WTC11 (cell line): ENCODE measurements around the gene NUDT14. TPM values are rescaled to one million over a fixed set of nuclear protein-coding genes. Genes with fewer than 3 reads are reported as not detected.

Experiments
- ATAC-seq: fragments of 200-7000 bp; cut with Tn5 transposase; 2 replicates; pipeline ENCODE4 v1.10.0; 2021; ENCODE audit warnings: mild to moderate bottlenecking, moderate library complexity
- CTCF ChIA-PET: fragments of 300-600 bp; sonication (Branson Sonifier 250); formaldehyde crosslinking; loops from one replicate; lab custom pipeline; 2021; ENCODE audit warnings: antibody characterized with exemption; lab: Charles Lee
- POLR2A ChIA-PET: fragments of 350-600 bp; sonication (Branson Sonifier 250); formaldehyde crosslinking; loops from one replicate; lab custom pipeline; 2021; ENCODE audit warnings: antibody characterized with exemption; lab: Charles Lee
- DNase-seq: peaks from one replicate; pipeline ENCODE4 v3.0.0; 2021; ENCODE audit warnings: low spot score
- H3K27ac Mint-ChIP-seq: 2 replicates; pipeline ENCODE4 v1.8.0; 2021; ENCODE audit warnings: mixed read lengths
- H3K27me3 Mint-ChIP-seq: 2 replicates; pipeline ENCODE4 v1.8.0; 2021; ENCODE audit warnings: low read depth, mild to moderate bottlenecking, moderate library complexity, mixed read lengths
- H3K36me3 Mint-ChIP-seq: 2 replicates; pipeline ENCODE4 v1.8.0; 2021; ENCODE audit warnings: mixed read lengths
- H3K4me1 Mint-ChIP-seq: 2 replicates; pipeline ENCODE4 v1.8.0; 2022; ENCODE audit warnings: mixed read lengths
- H3K4me3 Mint-ChIP-seq: 2 replicates; pipeline ENCODE4 v1.8.0; 2021; ENCODE audit warnings: mild to moderate bottlenecking, moderate library complexity, mixed read lengths
- H3K9me3 Mint-ChIP-seq: 2 replicates; pipeline ENCODE4 v1.8.0; 2021; ENCODE audit warnings: mixed read lengths
- CREB1 ChIP-seq: sonication (generic); formaldehyde crosslinking; IDR thresholded peaks from 2 replicates; pipeline ENCODE4 v1.8.0; 2023; ENCODE audit warnings: mild to moderate bottlenecking, missing genetic modification reagents
- ELF4 ChIP-seq: sonication (generic); formaldehyde crosslinking; IDR thresholded peaks from 2 replicates; pipeline ENCODE4 v1.8.1; 2022; ENCODE audit warnings: low read depth, mild to moderate bottlenecking, moderate library complexity, missing genetic modification reagents
- FOXK1 ChIP-seq: sonication (generic); formaldehyde crosslinking; IDR thresholded peaks from 2 replicates; pipeline ENCODE4 v1.8.0; 2022; ENCODE audit warnings: mild to moderate bottlenecking, moderate library complexity, missing genetic modification reagents
- GTF2I ChIP-seq: fragments of 250-450 bp; sonication (Bioruptor Pico); conservative IDR thresholded peaks from 2 replicates; pipeline ENCODE4 v1.4.0; 2021; ENCODE audit warnings: mild to moderate bottlenecking
- HMGA2 ChIP-seq: fragments of 250-450 bp; sonication (Bioruptor Pico); IDR thresholded peaks from 2 replicates; pipeline ENCODE4 v1.4.0; 2021; ENCODE audit warnings: mild to moderate bottlenecking, moderate library complexity
- NR2C2 ChIP-seq: sonication (generic); formaldehyde crosslinking; IDR thresholded peaks from 2 replicates; pipeline ENCODE4 v1.8.0; 2022; ENCODE audit warnings: mild to moderate bottlenecking, missing genetic modification reagents
- RELA ChIP-seq: sonication (generic); formaldehyde crosslinking; IDR thresholded peaks from 2 replicates; pipeline ENCODE4 v1.8.1; 2022; ENCODE audit warnings: missing genetic modification reagents, mild to moderate bottlenecking, borderline replicate concordance
- SMAD3 ChIP-seq: sonication (generic); formaldehyde crosslinking; IDR thresholded peaks from 2 replicates; pipeline ENCODE4 v1.8.0; 2022; ENCODE audit warnings: missing genetic modification reagents, mild to moderate bottlenecking, borderline replicate concordance
- TCF7 ChIP-seq: sonication (generic); formaldehyde crosslinking; IDR thresholded peaks from 2 replicates; pipeline ENCODE4 v1.8.0; 2022; ENCODE audit warnings: mild to moderate bottlenecking, low read depth, missing genetic modification reagents, moderate library complexity
- TEAD1 ChIP-seq: sonication (generic); formaldehyde crosslinking; IDR thresholded peaks from 2 replicates; pipeline ENCODE4 v1.8.0; 2022; ENCODE audit warnings: mild to moderate bottlenecking, missing genetic modification reagents
- ZNF138 ChIP-seq: sonication (generic); formaldehyde crosslinking; conservative IDR thresholded peaks from 2 replicates; pipeline ENCODE4 v1.8.1; 2022; ENCODE audit warnings: mild to moderate bottlenecking, moderate library complexity, missing genetic modification reagents
- ZNF317 ChIP-seq: sonication (generic); formaldehyde crosslinking; IDR thresholded peaks from 2 replicates; pipeline ENCODE4 v1.8.1; 2023; ENCODE audit warnings: low read depth, mild to moderate bottlenecking, moderate library complexity, missing genetic modification reagents, borderline replicate concordance
- ZNF416 ChIP-seq: fragments of 250-450 bp; sonication (Bioruptor Pico); IDR thresholded peaks from 2 replicates; pipeline ENCODE4 v1.9.0; 2021; ENCODE audit warnings: mild to moderate bottlenecking, inconsistent platforms
- ZNF423 ChIP-seq: fragments of 250-450 bp; sonication (Bioruptor Pico); IDR thresholded peaks from 2 replicates; pipeline ENCODE4 v2.1.2; 2022; ENCODE audit warnings: mild to moderate bottlenecking, moderate library complexity
- total RNA-seq: library from RNA; stranded (reverse); gene quantifications from 3 replicates; pipeline ENCODE4 v1.2.3, GENCODE V29; 2021
- TF ChIP-seq, protein P1 (sequence below): sonication (generic); formaldehyde crosslinking; IDR thresholded peaks from 2 replicates; pipeline ENCODE4 v1.8.1; 2023; ENCODE audit warnings: mild to moderate bottlenecking, missing genetic modification reagents
- TF ChIP-seq, protein P2 (sequence below): sonication (generic); formaldehyde crosslinking; IDR thresholded peaks from 2 replicates; pipeline ENCODE4 v1.8.1; 2023; ENCODE audit warnings: mild to moderate bottlenecking, missing genetic modification reagents, borderline replicate concordance
- TF ChIP-seq, protein P3 (sequence below): sonication (generic); formaldehyde crosslinking; IDR thresholded peaks from 2 replicates; pipeline ENCODE4 v1.8.0; 2022; ENCODE audit warnings: mild to moderate bottlenecking, missing genetic modification reagents
- TF ChIP-seq, protein P4 (sequence below): sonication (generic); formaldehyde crosslinking; IDR thresholded peaks from 2 replicates; pipeline ENCODE4 v1.8.1; 2023; ENCODE audit warnings: mild to moderate bottlenecking, missing genetic modification reagents
- TF ChIP-seq, protein P5 (sequence below): fragments of 250-450 bp; sonication (Bioruptor Pico); IDR thresholded peaks from 2 replicates; pipeline ENCODE4 v1.8.0; 2021; ENCODE audit warnings: mild to moderate bottlenecking

The NUDT14 gene
- total RNA-seq, 1 experiment from 2014 or later, result 35.4 TPM

DNA sequence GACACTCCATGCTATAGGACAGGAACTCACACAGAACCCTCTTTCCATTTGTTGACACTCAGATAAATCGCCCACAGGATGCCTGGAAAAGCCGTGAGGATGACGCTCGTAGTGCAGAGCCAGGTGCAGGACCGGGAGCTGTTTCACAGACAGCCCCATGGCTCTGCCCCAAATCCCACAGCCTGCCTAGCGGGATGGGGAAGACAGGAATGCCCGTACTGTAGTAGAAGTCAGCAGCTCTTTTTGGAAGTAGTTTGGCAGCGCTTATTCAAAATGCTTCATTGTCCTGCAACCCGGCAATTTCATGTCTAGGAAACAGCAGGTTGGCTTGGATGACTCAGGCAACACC lies 54.2 kb downstream of the NUDT14 start:
- no peak for DNase-seq
- POLR2A ChIA-PET, result no interaction called here
- H3K36me3 Mint-ChIP-seq, result peaks cover 4% of the 10 kb centered on the region
- no peak overlapping the region for H3K4me3 Mint-ChIP-seq
- H3K4me1 Mint-ChIP-seq, result 0 out of 2 replicates have a peak, but pooled peaks cover 3% of the 10 kb centered on the region
- no peak for ATAC-seq
- peaks cover 21% of the 10 kb centered on the region for H3K9me3 Mint-ChIP-seq
- TF ChIP-seq, protein P1, sequence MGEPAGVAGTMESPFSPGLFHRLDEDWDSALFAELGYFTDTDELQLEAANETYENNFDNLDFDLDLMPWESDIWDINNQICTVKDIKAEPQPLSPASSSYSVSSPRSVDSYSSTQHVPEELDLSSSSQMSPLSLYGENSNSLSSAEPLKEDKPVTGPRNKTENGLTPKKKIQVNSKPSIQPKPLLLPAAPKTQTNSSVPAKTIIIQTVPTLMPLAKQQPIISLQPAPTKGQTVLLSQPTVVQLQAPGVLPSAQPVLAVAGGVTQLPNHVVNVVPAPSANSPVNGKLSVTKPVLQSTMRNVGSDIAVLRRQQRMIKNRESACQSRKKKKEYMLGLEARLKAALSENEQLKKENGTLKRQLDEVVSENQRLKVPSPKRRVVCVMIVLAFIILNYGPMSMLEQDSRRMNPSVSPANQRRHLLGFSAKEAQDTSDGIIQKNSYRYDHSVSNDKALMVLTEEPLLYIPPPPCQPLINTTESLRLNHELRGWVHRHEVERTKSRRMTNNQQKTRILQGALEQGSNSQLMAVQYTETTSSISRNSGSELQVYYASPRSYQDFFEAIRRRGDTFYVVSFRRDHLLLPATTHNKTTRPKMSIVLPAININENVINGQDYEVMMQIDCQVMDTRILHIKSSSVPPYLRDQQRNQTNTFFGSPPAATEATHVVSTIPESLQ (CRISPR knock-in tag), result no peak
- TF ChIP-seq ZNF416 (CRISPR knock-in tag) (no peak), ZNF138 (no peak), FOXK1 (CRISPR knock-in tag) (no peak), RELA (CRISPR knock-in tag) (no peak), TEAD1 (CRISPR knock-in tag) (no peak), NR2C2 (no peak), ZNF317 (CRISPR knock-in tag) (no peak), ZNF423 (no peak), SMAD3 (CRISPR knock-in tag) (no peak), TCF7 (no peak), GTF2I (CRISPR knock-in tag) (no peak), HMGA2 (CRISPR knock-in tag) (no peak)
- TF ChIP-seq, protein P2, sequence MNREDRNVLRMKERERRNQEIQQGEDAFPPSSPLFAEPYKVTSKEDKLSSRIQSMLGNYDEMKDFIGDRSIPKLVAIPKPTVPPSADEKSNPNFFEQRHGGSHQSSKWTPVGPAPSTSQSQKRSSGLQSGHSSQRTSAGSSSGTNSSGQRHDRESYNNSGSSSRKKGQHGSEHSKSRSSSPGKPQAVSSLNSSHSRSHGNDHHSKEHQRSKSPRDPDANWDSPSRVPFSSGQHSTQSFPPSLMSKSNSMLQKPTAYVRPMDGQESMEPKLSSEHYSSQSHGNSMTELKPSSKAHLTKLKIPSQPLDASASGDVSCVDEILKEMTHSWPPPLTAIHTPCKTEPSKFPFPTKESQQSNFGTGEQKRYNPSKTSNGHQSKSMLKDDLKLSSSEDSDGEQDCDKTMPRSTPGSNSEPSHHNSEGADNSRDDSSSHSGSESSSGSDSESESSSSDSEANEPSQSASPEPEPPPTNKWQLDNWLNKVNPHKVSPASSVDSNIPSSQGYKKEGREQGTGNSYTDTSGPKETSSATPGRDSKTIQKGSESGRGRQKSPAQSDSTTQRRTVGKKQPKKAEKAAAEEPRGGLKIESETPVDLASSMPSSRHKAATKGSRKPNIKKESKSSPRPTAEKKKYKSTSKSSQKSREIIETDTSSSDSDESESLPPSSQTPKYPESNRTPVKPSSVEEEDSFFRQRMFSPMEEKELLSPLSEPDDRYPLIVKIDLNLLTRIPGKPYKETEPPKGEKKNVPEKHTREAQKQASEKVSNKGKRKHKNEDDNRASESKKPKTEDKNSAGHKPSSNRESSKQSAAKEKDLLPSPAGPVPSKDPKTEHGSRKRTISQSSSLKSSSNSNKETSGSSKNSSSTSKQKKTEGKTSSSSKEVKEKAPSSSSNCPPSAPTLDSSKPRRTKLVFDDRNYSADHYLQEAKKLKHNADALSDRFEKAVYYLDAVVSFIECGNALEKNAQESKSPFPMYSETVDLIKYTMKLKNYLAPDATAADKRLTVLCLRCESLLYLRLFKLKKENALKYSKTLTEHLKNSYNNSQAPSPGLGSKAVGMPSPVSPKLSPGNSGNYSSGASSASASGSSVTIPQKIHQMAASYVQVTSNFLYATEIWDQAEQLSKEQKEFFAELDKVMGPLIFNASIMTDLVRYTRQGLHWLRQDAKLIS (CRISPR knock-in tag), result no peak
- CTCF ChIA-PET, result interaction anchor here (0.7 to 0.8 kb wide), 3 partner anchors 37 to 1805 kb away, joined by 3 to 10 read pairs (median 3); no protein-coding TSS in a partner anchor
- H3K27ac Mint-ChIP-seq, result no peak overlapping the region
- H3K27me3 Mint-ChIP-seq, result peaks cover 14% of the 10 kb centered on the region

DNA sequence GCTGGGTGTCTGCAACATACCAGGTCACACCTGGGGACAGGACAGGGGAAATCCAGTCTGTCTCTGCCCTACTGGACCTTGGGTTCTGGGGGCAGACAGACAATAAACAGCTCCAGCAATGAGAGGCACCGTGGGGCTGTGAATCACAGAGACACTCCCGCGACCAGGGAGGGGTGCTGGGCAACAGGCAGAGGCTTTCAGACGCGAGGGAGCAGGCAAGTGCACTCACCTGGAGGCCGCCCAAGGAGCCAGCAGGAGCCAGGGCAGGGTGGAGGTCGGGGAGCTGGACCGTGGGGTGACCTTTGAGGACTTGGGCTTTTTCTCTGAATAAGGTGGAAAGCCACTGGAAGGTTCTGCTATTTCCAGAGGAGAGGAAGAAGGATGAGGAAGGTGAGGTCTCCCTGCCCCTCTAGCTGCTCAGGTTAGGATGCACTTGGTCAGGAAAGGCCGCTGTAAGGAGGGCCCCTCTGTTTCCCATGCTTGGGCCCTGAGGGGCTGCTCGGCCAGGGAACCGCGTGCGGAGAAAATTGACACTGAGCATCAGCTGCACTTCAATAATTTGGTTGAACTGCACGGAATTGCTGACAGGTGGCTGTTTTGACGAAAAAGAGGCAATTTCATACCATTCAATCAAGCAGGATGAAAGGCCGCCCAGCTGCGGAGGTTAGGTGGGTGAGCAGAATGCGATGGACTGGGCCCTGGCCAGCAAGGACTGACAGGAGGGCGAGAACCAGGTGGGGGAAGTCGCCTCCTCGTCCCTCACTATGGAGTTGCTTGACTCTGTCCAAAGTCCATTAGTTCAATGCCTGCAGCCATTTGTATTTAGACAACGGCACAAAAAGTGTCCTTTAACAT lies 54.8 kb downstream of the NUDT14 start:
- peaks cover 5% of the 10 kb centered on the region for H3K36me3 Mint-ChIP-seq
- ChIA-PET CTCF (interaction anchor here (0.7 to 0.8 kb wide), 3 partner anchors 36 to 1805 kb away, joined by 3 to 10 read pairs (median 3); no protein-coding TSS in a partner anchor), POLR2A (no interaction called here)
- DNase-seq, result no peak
- no peak for ATAC-seq
- peaks cover 16% of the 10 kb centered on the region for H3K27me3 Mint-ChIP-seq
- TF ChIP-seq CREB1 (CRISPR knock-in tag), result no peak
- TF ChIP-seq, protein P2 (CRISPR knock-in tag), result no peak
- TF ChIP-seq ELF4, result no peak
- TF ChIP-seq, protein P3, sequence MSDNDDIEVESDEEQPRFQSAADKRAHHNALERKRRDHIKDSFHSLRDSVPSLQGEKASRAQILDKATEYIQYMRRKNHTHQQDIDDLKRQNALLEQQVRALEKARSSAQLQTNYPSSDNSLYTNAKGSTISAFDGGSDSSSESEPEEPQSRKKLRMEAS, result no peak
- TF ChIP-seq TEAD1 (CRISPR knock-in tag), result no peak
- TF ChIP-seq, protein P4, sequence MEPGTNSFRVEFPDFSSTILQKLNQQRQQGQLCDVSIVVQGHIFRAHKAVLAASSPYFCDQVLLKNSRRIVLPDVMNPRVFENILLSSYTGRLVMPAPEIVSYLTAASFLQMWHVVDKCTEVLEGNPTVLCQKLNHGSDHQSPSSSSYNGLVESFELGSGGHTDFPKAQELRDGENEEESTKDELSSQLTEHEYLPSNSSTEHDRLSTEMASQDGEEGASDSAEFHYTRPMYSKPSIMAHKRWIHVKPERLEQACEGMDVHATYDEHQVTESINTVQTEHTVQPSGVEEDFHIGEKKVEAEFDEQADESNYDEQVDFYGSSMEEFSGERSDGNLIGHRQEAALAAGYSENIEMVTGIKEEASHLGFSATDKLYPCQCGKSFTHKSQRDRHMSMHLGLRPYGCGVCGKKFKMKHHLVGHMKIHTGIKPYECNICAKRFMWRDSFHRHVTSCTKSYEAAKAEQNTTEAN (CRISPR knock-in tag), result no peak
- no peak for TF ChIP-seq ZNF317 (CRISPR knock-in tag)
- TF ChIP-seq, protein P5, sequence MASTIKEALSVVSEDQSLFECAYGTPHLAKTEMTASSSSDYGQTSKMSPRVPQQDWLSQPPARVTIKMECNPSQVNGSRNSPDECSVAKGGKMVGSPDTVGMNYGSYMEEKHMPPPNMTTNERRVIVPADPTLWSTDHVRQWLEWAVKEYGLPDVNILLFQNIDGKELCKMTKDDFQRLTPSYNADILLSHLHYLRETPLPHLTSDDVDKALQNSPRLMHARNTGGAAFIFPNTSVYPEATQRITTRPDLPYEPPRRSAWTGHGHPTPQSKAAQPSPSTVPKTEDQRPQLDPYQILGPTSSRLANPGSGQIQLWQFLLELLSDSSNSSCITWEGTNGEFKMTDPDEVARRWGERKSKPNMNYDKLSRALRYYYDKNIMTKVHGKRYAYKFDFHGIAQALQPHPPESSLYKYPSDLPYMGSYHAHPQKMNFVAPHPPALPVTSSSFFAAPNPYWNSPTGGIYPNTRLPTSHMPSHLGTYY (CRISPR knock-in tag), result no peak
- no peak overlapping the region for H3K4me3 Mint-ChIP-seq
- H3K4me1 Mint-ChIP-seq, result 0 out of 2 replicates have a peak, but pooled peaks cover 3% of the 10 kb centered on the region
- H3K27ac Mint-ChIP-seq, result no peak overlapping the region
- peaks cover 27% of the 10 kb centered on the region for H3K9me3 Mint-ChIP-seq
